ENCODE data around the gene BNIPL.

- TF ChIP-seq POLR2A (IDR thresholded peaks at IDR 0.05) (no peak), CTCF (IDR thresholded peaks at IDR 0.05 in 4 of 5, conservative IDR thresholded peaks at IDR 0.05 in 1 of 5) (no peak)
Observed at GRCh38 chr1:151009206-151009587, 27.2 kb upstream of the BNIPL start.
